Endothelial cell (in vitro differentiated cells): ENCODE data around the gene MRPL53. TPM values are rescaled to one million over a fixed set of nuclear protein-coding genes. Genes with fewer than 3 reads are reported as not detected.

Experiments used
- DNase-seq: peaks from one replicate; pipeline ENCODE4 v3.0.0; 2021; ENCODE audit warnings: low spot score
- H3K27ac Mint-ChIP-seq: one replicate; pipeline ENCODE4 v1.8.0; 2021; ENCODE audit warnings: mixed read lengths, inconsistent platforms; ENCODE audit not compliant: unreplicated experiment
- H3K27me3 Mint-ChIP-seq: one replicate; pipeline ENCODE4 v1.8.0; 2021; ENCODE audit warnings: mild to moderate bottlenecking, moderate library complexity, mixed read lengths, inconsistent platforms; ENCODE audit not compliant: unreplicated experiment
- H3K36me3 Mint-ChIP-seq: one replicate; pipeline ENCODE4 v1.8.0; 2021; ENCODE audit warnings: mild to moderate bottlenecking, low read depth, mixed read lengths, inconsistent platforms; ENCODE audit not compliant: unreplicated experiment
- H3K4me1 Mint-ChIP-seq: one replicate; pipeline ENCODE4 v1.8.0; 2021; ENCODE audit warnings: mild to moderate bottlenecking, mixed read lengths, inconsistent platforms; ENCODE audit not compliant: unreplicated experiment
- H3K4me3 Mint-ChIP-seq: one replicate; pipeline ENCODE4 v1.8.0; 2021; ENCODE audit warnings: mild to moderate bottlenecking, mixed read lengths, inconsistent platforms; ENCODE audit not compliant: unreplicated experiment
- H3K9me3 Mint-ChIP-seq: one replicate; pipeline ENCODE4 v1.8.0; 2021; ENCODE audit warnings: mixed read lengths, inconsistent platforms; ENCODE audit not compliant: unreplicated experiment
- total RNA-seq: library from RNA; stranded (reverse); fragmentation: NEBNext Ultra II Directional; extraction: Animal tissue kit (Norgen Biotek cat#: 25700); gene quantifications from one replicate; pipeline ENCODE4 v1.2.1, GENCODE V29; 2021; ENCODE audit not compliant: unreplicated experiment
- TF ChIP-seq, protein P1 (sequence below): fragments of 200-600 bp; sonication (generic); IDR thresholded peaks from one replicate; pipeline ENCODE4 v1.5.0; 2021; ENCODE audit warnings: antibody characterized with exemption; ENCODE audit not compliant: unreplicated experiment

MRPL53 gene
- total RNA-seq, 1 donor from 2014 or later, result 59.0 TPM

DNA sequence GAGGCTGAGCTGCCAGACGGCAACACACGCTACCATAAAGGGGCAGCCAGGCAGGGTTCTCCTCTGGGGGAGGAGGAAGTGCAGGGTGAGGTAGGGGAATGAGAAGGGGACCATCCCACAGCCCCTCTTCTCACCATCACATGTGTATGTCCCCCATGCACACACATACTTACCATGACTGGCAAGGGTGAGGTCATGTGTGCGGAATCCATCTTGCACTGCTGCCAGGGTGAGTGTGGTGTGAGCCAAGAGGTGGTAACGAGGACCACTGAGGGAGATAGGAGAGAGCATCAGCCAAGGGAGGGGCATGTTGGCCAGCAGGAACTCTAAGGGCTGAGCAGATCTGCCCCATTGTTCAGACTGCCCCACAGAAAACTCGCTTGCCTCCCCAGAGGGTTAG lies 43.8 kb downstream of the MRPL53 start:
- H3K4me3 Mint-ChIP-seq, result peak overlapping the region; percentile 16
- TF ChIP-seq, protein P1, sequence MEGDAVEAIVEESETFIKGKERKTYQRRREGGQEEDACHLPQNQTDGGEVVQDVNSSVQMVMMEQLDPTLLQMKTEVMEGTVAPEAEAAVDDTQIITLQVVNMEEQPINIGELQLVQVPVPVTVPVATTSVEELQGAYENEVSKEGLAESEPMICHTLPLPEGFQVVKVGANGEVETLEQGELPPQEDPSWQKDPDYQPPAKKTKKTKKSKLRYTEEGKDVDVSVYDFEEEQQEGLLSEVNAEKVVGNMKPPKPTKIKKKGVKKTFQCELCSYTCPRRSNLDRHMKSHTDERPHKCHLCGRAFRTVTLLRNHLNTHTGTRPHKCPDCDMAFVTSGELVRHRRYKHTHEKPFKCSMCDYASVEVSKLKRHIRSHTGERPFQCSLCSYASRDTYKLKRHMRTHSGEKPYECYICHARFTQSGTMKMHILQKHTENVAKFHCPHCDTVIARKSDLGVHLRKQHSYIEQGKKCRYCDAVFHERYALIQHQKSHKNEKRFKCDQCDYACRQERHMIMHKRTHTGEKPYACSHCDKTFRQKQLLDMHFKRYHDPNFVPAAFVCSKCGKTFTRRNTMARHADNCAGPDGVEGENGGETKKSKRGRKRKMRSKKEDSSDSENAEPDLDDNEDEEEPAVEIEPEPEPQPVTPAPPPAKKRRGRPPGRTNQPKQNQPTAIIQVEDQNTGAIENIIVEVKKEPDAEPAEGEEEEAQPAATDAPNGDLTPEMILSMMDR, result no peak
- peak overlapping the region; percentile 24 for H3K27ac Mint-ChIP-seq
- DNase-seq, result no peak
- peaks cover 58% of the 10 kb centered on the region for H3K36me3 Mint-ChIP-seq
- H3K4me1 Mint-ChIP-seq, result peaks cover 14% of the 10 kb centered on the region
- H3K27me3 Mint-ChIP-seq, result peaks cover 12% of the 10 kb centered on the region
- H3K9me3 Mint-ChIP-seq, result no peaks in the 10 kb centered on the region

DNA sequence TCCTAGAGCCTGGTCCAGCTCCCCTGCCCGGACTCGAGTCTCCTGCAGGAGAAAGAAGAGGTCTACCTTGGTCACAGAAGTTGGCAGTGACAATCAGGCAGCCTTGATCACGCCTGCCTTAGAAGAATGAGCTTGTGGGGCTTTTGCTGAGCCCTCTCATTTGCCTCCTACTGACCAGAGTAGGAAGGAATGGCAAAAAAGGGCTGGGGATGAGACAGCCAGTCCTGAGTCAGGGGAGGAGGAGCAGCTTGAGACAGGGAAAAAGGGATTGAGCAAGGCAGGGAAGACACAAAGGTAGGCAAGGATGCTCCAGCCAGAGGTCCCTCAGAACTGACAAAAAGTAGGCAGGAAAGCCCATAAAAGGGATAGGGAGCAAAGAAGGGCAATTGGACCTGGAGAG lies 44.9 kb downstream of the MRPL53 start:
- DNase-seq, result no peak
- Mint-ChIP-seq H3K27ac (no peak overlapping the region), H3K36me3 (peaks cover 61% of the 10 kb centered on the region), H3K4me1 (peaks cover 16% of the 10 kb centered on the region), H3K9me3 (no peaks in the 10 kb centered on the region), H3K27me3 (peaks cover 14% of the 10 kb centered on the region), H3K4me3 (peak overlapping the region; percentile 78)
- TF ChIP-seq, protein P1, result no peak

DNA sequence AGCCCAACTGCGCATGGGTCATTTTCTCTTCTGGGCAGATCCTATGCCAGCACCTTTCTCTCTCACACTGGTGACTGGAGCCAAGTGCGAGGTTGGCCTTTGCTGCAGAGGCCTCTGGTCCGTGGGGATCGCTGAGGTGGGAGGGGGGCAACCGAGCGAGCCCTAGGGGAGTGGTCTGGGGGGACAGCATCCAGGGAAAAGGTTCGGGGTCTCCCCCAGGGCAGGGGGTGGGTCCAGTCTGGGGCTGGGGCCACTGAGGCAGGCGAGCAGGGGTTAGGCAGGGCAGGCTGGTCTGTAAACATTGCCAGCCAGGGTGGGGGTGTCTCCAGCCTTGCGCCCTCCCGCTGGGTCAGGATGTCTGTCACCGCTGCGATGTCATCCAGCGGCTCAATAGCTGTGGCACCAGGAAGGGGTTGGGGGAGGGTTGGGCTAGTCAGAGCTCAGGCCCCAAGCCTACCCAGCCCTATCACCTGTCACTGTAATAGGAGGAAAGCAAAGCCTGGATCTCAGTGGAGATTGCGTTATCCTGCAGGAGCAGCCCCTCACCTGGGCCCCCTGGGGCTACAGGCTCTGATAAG lies 46.2 kb downstream of the MRPL53 start:
- Mint-ChIP-seq H3K9me3 (no peaks in the 10 kb centered on the region), H3K27ac (no peak overlapping the region), H3K36me3 (peaks cover 51% of the 10 kb centered on the region), H3K27me3 (peaks cover 17% of the 10 kb centered on the region), H3K4me3 (peak overlapping the region; percentile 51), H3K4me1 (peaks cover 10% of the 10 kb centered on the region)
- DNase-seq, result no peak
- TF ChIP-seq, protein P1, result no peak

DNA sequence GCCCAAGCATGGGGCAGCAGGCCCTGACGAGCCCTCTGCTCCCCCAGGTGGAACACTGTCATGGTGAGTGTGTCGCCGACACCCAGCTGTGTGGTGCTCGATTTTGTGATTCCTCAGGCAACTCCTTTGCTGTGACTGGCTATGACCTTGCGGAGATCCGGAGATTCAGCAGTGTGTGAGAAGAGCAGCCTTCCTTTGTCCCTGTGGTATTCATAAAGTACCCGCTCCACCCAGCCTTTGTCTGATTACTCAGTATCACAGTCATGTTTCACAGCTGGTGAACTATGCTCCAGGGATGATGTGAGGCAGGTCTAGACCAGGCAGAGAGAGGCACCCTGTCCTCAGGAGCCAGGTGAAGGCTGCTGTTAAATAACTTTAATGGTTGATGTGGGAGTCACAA lies 47.0 kb downstream of the MRPL53 start:
- DNase-seq, result no peak
- peak overlapping the region; percentile 68 for H3K27ac Mint-ChIP-seq
- TF ChIP-seq, protein P1, result no peak
- H3K9me3 Mint-ChIP-seq, result no peaks in the 10 kb centered on the region
- peaks cover 14% of the 10 kb centered on the region for H3K27me3 Mint-ChIP-seq
- peaks cover 51% of the 10 kb centered on the region for H3K36me3 Mint-ChIP-seq
- peak overlapping the region; percentile 78 for H3K4me3 Mint-ChIP-seq
- peaks cover 13% of the 10 kb centered on the region for H3K4me1 Mint-ChIP-seq

DNA sequence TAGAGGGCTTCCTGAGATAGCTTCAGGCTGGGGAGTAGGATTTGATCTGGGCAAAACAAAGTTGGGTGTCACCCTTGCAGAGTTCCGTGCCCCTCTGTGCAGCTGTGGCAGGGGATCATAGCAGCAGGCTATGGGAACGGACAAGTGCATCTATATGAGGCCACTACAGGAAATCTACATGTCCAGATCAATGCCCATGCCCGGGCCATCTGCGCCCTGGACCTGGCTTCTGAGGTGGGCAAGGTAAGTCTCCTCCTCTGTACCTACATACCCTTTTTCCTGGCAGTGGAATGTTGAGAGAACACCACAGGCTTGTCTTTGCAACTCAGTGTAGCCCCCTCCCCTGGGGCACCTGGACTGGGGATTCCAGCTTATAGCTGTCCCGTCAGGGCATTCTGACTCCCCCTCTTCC lies 47.5 kb downstream of the MRPL53 start:
- peak overlapping the region; percentile 39 for H3K27ac Mint-ChIP-seq
- H3K36me3 Mint-ChIP-seq, result peaks cover 47% of the 10 kb centered on the region

More for the DNA sequence above, 47.5 kb downstream of the MRPL53 start:
- H3K27me3 Mint-ChIP-seq, result peaks cover 14% of the 10 kb centered on the region
- no peak for DNase-seq
- H3K4me1 Mint-ChIP-seq, result peaks cover 13% of the 10 kb centered on the region
- H3K4me3 Mint-ChIP-seq, result peak overlapping the region; percentile 59
- TF ChIP-seq, protein P1, result no peak
- H3K9me3 Mint-ChIP-seq, result no peaks in the 10 kb centered on the region
